GM18870 (cell line): ENCODE data around the gene UBE2U.
A peak's percentile ranks its signal among the peaks of the same experiment; 100 is the strongest.
"Not testable (repeated sequence)": the region's sequence is repeated elsewhere in the genome, so short reads cannot be mapped to it uniquely, and the experiment has no call there.

Experiments used
- ATAC-seq: cut with Tn5 transposase; IDR thresholded peaks from one replicate; pipeline ENCODE4 v1.9.1; 2021; ENCODE audit warnings: moderate library complexity; ENCODE audit not compliant: unreplicated experiment

UBE2U gene

DNA sequence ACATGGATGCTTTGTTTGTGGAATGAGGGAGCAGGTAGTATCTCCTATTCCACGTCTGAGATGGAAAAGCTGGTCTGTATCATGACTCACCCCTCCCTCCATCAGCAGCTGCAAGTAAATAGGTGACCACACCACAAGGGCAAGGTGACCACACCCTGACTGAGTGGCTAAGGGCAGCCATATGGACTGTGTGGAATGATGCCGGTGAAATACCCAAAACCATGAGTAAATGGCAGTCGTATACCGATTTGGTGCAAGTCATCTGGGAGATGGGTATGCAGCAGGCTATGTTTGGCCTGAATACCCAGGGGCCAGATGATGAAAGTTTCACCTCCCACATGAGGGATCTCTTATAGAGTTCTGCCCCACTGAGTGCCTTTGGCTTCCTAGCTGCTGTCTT lies 15.8 kb upstream of the UBE2U start:
- no peak for ATAC-seq

DNA sequence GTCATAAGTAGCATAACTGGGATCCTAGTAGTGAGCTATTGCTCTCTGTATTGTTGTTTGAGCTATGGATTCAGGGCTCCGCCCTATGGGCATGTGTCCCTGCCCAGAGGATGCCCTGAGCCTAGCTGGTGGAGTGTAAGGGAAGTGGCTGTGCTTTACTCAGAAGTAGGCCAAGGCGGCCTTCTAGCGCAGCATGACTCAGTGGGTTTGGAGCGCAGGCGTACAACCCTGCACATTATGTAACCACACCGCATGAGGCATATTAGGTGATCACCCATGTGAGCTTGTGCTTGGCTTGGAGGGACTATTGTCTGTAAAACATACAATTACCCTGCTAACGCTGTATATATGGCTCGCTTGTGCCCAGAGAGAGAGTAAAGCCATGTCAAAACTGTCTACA lies 11.1 kb upstream of the UBE2U start:
- ATAC-seq: no peak

DNA sequence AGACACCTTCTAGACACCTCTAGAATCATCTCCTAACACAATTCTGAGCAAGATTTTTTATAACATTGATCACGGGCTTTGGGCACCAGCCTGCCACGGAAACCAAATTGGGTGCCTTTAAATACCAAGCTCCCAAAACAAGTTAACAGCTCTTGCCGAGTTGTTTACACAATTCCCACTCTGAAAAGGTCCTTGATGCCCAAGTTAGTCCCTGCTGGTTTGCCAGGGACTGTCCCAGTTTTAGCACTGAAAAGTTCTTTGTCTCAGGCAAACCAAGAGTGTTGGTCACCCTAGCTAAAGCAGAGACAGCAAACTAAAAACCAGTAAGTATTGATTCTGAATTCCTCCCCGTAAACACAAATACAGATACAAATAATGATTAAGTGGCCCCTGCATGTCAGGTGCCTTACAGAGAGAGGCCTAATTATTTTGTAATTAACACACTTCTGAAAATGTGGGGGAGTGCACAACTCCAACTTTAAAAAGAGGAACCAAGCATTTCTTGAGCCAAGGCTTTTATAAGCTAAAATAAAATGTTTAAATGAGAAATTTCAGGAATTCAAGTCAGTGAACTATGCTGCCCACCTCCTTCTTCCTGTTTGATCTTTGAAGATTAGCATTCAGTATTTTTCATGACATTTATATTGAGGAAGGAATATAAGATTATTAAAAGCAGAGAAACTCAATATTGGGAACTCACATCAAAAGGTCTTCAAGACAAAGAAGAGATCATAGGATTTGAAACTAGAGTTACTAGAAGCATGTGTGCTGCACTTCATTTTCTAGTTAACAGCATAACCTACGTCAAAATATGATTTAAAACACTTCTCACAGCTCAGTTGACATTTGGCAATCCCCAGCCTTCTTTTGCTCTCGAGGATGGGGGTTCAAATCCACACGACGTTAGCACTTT lies 9.0 kb upstream of the UBE2U start:
- ATAC-seq: no peak

DNA sequence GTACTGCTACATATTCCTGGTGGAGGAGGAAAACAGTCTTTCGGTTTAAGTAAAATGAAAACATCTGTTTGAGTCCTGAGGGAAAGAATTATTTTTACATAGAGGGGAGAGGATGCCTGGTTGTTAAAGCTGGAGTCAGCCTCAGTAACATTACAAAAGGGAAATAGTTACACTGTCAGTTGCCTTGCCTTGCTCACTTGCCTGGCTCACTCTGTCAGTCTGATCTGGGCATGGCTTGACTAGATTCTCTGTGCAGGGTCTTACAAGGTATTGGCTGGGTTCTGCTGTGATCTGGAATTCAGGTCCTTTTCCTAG lies 8.4 kb upstream of the UBE2U start:
- no peak for ATAC-seq

DNA sequence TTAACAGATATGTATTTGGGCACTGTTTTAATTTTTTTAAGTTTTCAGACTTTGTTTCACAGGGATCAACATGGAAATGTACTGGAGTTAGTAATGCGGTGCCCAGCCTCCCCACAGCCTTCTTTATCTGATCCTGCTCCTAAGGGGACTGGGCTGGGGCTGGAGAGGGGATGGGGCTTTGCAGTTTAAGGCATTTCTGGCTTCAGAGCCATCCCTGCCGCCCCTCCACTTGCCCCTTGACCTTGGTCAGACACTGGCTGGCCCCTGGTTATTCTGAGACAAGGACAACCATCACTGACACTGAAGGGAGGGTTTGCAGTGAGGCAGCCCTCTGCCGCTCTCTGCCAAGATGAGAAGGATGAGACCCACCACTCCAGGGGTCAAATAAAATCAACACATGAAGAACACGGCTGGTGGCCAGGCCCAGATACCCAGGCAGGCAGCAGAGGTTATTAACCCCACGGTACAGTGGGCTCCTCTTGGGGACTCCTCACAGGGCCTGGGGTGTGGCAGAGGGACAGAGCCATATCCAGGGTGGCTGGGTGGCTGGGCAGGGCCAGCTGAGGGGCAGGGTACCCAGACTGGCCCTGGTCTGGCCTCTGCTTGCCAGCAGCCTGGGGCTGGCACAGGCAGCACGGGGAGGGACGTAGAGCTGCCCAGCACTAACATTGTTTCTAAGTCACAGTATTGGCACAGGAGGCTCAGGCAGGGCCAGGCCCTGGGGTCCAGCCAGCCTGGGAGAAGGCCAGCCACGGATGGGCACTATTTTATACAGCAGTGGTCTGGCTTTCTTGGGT lies 7.2 kb upstream of the UBE2U start:
- no peak for ATAC-seq

DNA sequence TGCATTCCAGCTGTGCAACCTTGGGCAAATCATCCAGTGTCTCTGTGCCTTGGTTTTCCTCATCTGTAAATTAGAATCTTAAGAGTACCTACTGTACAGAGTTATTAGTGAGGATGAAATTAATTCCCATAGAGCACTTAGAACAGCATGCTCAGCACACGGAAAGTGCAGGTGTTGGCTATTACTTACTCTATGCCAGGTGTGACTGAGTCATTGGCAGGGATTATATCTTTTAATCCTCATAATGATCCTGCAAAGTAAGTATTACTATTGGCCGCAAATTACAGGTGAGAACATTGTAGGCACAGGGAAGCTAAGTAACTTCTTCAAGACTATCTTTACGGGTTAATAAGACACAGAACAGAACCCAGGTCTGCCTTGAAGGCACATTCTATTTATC lies 6.3 kb upstream of the UBE2U start:
- no peak for ATAC-seq

DNA sequence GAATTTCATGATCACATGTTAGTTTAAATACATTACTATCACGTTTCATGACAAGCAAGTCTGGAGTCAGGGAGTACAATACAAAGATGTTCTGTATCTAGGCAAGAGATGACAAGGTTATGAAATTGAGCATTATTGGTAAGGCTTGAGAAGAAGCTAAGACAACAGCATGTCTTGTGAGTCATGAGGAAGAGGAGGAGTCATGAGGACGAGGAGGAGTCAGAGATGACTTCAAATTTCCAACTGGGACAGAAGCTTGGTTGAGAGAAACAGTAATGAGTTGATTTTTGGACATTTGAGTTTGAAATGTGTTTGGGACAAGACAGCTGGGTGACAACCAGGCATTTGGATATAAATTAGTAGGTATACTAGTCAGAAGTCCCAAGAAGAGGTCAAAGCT lies 4.3 kb upstream of the UBE2U start:
- no peak for ATAC-seq

GRCh38 chr1:64200064-64200463 lies 3.4 kb upstream of the UBE2U start:
- no peak for ATAC-seq

- ATAC-seq: no peak
These were observed 5.8 kb downstream of the UBE2U start for GRCh38 chr1:64209221-64209620.

GRCh38 chr1:64212031-64212430 lies 8.6 kb downstream of the UBE2U start:
- no peak for ATAC-seq

GRCh38 chr1:64215576-64215975 lies 12.2 kb downstream of the UBE2U start:
- ATAC-seq: no peak

- ATAC-seq: no peak
These were observed 16.8 kb downstream of the UBE2U start for GRCh38 chr1:64220241-64220640.

- ATAC-seq: peak; percentile 73
These were observed 20.1 kb downstream of the UBE2U start for GRCh38 chr1:64223329-64224151.

DNA sequence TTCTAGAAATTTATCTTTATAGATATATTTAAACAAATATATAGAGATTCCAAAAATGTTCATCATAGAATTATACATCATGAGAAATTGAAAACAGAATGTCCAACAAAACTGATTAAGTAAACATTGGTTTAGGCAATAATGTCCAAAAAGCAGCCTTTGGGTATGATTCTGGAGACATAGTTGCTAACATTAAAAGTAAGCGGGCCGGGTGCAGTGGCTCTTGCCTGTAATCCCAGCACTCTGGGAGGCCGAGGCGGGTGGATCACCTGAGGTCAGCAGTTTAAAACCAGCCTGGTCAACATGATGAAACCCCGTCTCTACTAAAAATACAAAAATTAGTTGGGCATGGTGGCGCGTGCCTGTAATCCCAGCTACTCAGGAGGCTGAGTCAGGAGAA lies 20.8 kb downstream of the UBE2U start:
- not testable (repeated sequence) for ATAC-seq

DNA sequence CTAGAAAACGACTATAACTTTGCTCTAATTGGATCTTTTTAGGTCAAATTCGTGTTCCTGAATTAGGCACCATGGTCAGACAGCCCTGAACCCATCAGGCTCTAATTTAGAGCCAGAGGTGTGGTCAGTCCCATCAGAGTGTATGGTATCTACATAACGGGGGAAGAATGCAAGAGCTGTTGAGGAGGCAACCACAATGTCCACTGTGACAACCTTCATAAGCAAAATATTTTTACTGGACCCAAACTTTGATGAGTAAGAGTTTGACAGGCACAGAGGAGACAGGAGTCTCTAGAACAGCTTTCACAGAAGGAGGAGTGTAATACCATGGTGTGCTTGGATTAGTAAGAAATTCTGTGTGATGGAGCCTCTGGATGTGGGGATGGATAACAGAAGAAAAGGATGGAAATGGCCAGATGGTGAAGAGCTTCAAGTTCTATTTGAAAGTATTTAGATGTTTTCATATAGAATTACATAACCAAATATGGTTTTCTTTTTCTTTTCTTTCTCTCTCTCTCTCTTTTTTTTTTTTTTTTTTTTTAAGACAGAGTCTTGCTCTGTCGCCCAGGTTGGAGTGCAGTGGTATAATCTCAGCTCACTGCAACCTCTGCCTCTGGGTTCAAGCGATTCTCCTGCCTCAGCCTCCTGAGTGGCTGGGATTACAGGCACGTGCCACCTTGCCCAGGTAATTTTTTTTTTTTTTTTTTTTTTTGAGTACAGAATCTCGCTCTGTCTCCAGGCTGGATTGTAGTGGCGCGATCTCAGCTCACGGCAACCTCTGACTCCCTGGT lies 24.9 kb downstream of the UBE2U start:
- ATAC-seq: no peak

GRCh38 chr1:64229307-64229706 lies 25.9 kb downstream of the UBE2U start:
- ATAC-seq: no peak

DNA sequence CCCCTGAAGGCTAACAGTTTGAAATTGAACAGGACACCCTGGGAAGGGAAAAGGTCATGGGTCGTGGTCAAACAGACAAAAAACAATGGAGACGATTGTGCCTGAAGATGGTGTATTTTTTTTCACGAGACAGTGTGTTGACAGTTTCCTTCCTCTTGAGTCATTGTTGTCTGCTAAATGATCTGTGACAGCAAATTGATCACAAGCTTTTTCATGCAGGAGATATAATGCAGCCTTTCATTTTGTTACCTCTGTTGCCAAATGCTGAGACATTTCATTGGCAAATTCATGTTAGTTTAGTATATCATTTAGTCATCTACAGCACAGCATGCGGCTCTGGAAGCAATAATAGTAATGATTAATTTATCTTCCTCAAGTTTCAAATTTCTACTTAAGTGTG lies 27.7 kb downstream of the UBE2U start:
- ATAC-seq: no peak

GRCh38 chr1:64231654-64232053 lies 28.2 kb downstream of the UBE2U start:
- ATAC-seq: no peak

GRCh38 chr1:64234714-64235113 lies 31.3 kb downstream of the UBE2U start:
- no peak for ATAC-seq

DNA sequence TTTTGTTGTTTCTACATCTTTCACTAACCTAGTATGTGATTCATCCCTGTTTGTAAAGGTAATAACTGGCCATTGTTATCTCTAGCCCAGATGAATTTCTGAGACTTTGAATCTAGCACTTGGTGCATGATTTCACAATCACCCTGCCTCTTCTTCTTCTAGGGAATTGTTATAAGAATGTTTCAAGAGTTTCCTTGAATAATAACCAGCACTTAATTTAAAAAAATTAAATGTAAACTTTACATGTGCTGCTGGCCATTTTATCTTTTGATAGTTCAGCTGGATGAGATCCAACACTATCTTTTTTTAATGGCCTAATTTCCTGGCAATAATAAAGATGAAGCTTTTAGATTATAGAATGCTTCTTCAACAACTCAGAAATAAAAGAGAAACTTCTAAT lies 31.8 kb downstream of the UBE2U start:
- no peak for ATAC-seq

DNA sequence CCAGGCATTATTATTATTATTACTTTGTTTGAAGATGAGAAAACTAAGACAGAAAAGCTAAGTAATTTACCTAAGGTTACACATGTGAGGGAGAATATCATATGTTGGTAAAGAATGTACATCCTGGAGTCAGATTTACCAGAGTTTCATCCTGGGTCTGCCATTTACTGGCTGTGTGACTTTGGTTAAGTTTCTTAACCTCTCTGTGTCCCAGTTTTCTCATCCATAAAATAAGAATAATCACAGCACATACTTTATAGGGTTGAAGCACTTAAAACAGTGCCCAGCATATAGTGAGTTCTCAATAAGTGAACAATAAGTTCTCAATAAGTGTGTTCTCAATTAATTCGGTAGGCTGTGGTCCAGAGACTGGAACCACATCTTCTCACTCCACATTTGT lies 32.5 kb downstream of the UBE2U start:
- no peak for ATAC-seq
